ENCODE measurements around the gene KRT3.

Gene KRT3

DNA sequence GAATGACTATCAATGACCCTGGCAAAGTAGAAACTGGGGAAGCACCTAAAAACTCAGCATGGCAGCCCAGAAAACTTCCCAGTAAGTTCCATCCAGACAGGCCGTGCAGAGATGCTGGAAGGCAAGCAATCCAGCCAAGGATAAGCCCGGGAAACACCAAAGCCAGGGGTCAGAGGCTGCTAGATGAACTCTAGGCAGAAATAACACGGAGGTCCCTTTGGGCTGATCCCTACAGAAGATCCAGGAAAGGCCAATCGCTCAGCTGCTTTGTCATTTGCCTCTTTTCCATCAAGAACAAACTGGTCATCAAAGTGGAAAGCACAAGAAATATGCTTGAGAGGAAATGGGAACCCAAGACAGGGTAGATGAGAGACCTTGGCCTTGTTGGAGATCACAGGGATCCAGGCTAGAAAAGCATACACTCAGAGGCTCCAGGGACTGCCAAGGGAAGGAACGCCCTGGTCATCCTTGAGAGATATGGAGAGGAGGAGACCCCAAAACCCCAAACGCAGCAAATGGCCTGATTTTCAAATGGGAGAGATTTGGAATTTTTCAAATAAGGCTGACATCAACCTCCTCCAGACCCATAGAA, 31.7 kb upstream of the KRT3 start:
- no peak for TF ChIP-seq CTCF (IDR thresholded peaks at IDR 0.05; ENCODE audit: insufficient read depth, missing control alignments)
- DNase-seq (ENCODE audit: insufficient read length, low spot score) (no peak), FAIRE-seq (no peak)

- DNase-seq (ENCODE audit: insufficient read length, low spot score) = no peak
- FAIRE-seq = no peak
- TF ChIP-seq CTCF (IDR thresholded peaks at IDR 0.05; ENCODE audit: insufficient read depth, missing control alignments) = no peak
These were observed 30.9 kb upstream of the KRT3 start for GRCh38 chr12:52826611-52827498.

- no peak for FAIRE-seq
- no peak for TF ChIP-seq CTCF (IDR thresholded peaks at IDR 0.05; ENCODE audit: insufficient read depth, missing control alignments)
These were observed 30.0 kb upstream of the KRT3 start for GRCh38 chr12:52825961-52826360.

DNA sequence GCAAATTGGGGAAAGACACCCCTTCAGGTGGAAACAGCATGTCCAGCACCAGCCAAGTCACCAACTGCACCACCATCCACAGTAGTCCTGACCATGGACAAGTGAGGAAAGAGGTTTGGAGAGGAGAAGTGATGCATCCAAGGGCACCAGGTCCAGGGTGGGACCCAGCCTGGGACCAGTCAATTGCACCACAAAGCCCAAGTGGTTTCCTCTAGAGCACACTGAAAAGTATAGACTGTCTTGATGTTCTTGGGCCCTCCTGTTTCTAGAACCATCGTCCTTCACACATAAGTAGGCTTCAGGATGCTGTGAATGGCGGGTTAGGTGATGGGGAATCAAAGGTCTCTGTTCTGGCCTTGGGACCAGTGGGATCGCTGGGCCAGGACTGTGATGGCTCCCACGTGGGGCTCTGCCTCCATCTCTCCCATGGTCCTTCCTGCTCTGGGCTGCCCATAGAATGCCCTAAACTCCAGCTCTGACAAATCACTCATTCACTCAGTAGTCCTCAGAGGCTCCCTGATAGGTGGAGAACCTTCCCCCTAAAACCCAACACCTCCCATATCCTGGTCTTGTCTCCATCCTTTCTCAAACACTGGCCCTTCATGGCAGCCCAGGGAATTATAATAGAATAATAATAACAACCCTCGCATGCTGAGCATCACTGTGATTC, 29.0 kb upstream of the KRT3 start:
- no peak for TF ChIP-seq CTCF (IDR thresholded peaks at IDR 0.05; ENCODE audit: insufficient read depth, missing control alignments)
- FAIRE-seq = no peak
- DNase-seq (ENCODE audit: insufficient read length, low spot score) = no peak

More at GRCh38 chr12:52825961-52826360, 30.0 kb upstream of the KRT3 start:
- DNase-seq (ENCODE audit: insufficient read length, low spot score) = no peak

GRCh38 chr12:52823761-52824450, 28.0 kb upstream of the KRT3 start:
- TF ChIP-seq CTCF (IDR thresholded peaks at IDR 0.05; ENCODE audit: insufficient read depth, missing control alignments) = no peak
- FAIRE-seq = no peak
- DNase-seq (ENCODE audit: insufficient read length, low spot score) = no peak

DNA sequence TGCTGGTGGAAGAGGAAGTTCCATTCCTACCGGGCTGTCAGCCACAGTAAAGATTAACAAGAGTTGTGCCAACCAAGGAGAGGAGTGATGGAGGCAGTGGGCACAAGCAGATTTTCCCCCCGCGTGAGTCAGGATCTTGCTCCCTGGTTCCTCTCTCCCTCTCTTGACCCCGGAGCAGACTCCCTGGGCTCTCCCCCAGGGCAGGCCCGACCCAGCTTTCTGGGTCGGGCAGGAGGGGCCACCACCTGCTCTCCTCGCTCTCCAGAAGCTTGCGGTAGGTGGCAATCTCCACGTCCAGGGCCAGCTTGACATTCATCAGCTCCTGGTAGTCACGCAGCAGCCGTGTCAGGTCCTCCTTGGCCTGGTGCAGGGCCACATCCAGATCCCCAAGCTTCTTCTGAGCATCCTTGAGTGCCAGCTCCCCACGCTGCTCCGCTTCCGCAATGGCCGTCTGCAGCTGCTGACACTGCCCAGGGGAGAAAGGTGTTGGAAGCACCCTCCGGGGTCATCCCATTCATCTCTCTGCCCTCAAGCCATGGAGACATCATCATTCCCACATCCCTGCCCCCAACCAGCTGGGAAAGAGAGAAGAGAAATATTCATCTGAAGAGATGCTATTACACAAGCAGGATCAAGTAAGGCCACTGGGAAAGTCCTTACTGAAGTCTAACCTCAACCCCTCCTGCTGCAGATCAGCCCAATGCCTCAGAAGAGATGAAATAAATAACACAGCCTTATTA, 27.0 kb upstream of the KRT3 start:
- FAIRE-seq (no peak), DNase-seq (ENCODE audit: insufficient read length, low spot score) (no peak)

More for the DNA sequence above, 27.0 kb upstream of the KRT3 start:
- no peak for TF ChIP-seq CTCF (IDR thresholded peaks at IDR 0.05; ENCODE audit: insufficient read depth, missing control alignments)
